ENCODE data around the gene FRRS1L. TPM values are rescaled to one million over a fixed set of nuclear protein-coding genes. Genes with fewer than 3 reads are reported as not detected.

The FRRS1L gene
- total RNA-seq = under 0.01 TPM

GRCh38 chr9:109166771-109167601 is at the start of gene FRRS1L:
Gene FRRS1L (minus strand): TSS chr9:109167249. CDS start chr9:109167138, 111 bp downstream.
- DNase-seq (ENCODE audit: low read depth in 2 of 3, low spot score in 2 of 3) = no peak

- no peak for DNase-seq (ENCODE audit: low read depth in 2 of 3, low spot score in 2 of 3)
These were observed 47.4 kb upstream of the FRRS1L start for GRCh38 chr9:109214414-109214813.

GRCh38 chr9:109213285-109214121 is 46.5 kb upstream of the FRRS1L start:
- no peak for DNase-seq (ENCODE audit: low read depth in 2 of 3, low spot score in 2 of 3)

- DNase-seq (ENCODE audit: low read depth in 2 of 3, low spot score in 2 of 3) = no peak
These were observed 45.7 kb upstream of the FRRS1L start for GRCh38 chr9:109212768-109213167.

GRCh38 chr9:109206670-109207069 is 39.6 kb upstream of the FRRS1L start:
- no peak for DNase-seq (ENCODE audit: low read depth in 2 of 3, low spot score in 2 of 3)

- DNase-seq (ENCODE audit: low read depth in 2 of 3, low spot score in 2 of 3) = no peak
These were observed 38.5 kb upstream of the FRRS1L start for GRCh38 chr9:109205526-109205925.

GRCh38 chr9:109203761-109204360 is 36.8 kb upstream of the FRRS1L start:
- DNase-seq (ENCODE audit: low read depth in 2 of 3, low spot score in 2 of 3) = no peak

- DNase-seq (ENCODE audit: low read depth in 2 of 3, low spot score in 2 of 3) = no peak
These were observed 32.6 kb upstream of the FRRS1L start for GRCh38 chr9:109199676-109200075.

- DNase-seq (ENCODE audit: low read depth in 2 of 3, low spot score in 2 of 3) = no peak
These were observed 31.8 kb upstream of the FRRS1L start for GRCh38 chr9:109198736-109199382.

- DNase-seq (ENCODE audit: low read depth in 2 of 3, low spot score in 2 of 3) = no peak
These were observed 27.0 kb upstream of the FRRS1L start for GRCh38 chr9:109193974-109194556.

GRCh38 chr9:109192732-109193361 is 25.8 kb upstream of the FRRS1L start:
- peak in 1 of 3 donors; percentile 32 for DNase-seq (ENCODE audit: low read depth in 2 of 3, low spot score in 2 of 3)

- no peak for DNase-seq (ENCODE audit: low read depth in 2 of 3, low spot score in 2 of 3)
These were observed 24.7 kb upstream of the FRRS1L start for GRCh38 chr9:109191746-109192145.

GRCh38 chr9:109190151-109190550 is 23.1 kb upstream of the FRRS1L start:
- no peak for DNase-seq (ENCODE audit: low read depth in 2 of 3, low spot score in 2 of 3)

- no peak for DNase-seq (ENCODE audit: low read depth in 2 of 3, low spot score in 2 of 3)
These were observed 19.9 kb upstream of the FRRS1L start for GRCh38 chr9:109186857-109187520.

GRCh38 chr9:109182940-109183798 is 16.1 kb upstream of the FRRS1L start:
- peak in 1 of 3 donors; percentile 29 for DNase-seq (ENCODE audit: low read depth in 2 of 3, low spot score in 2 of 3)

- DNase-seq (ENCODE audit: low read depth in 2 of 3, low spot score in 2 of 3) = no peak
These were observed 15.5 kb upstream of the FRRS1L start for GRCh38 chr9:109182550-109182939.

GRCh38 chr9:109181284-109181683 is 14.2 kb upstream of the FRRS1L start:
- DNase-seq (ENCODE audit: low read depth in 2 of 3, low spot score in 2 of 3) = no peak

- no peak for DNase-seq (ENCODE audit: low read depth in 2 of 3, low spot score in 2 of 3)
These were observed 12.9 kb upstream of the FRRS1L start for GRCh38 chr9:109179801-109180523.

Measured in hematopoietic multipotent progenitor cell (in vitro differentiated cells).